ENCODE data around the gene ALG13.
A peak's percentile ranks its signal among the peaks of the same experiment; 100 is the strongest.

ALG13 gene

DNA sequence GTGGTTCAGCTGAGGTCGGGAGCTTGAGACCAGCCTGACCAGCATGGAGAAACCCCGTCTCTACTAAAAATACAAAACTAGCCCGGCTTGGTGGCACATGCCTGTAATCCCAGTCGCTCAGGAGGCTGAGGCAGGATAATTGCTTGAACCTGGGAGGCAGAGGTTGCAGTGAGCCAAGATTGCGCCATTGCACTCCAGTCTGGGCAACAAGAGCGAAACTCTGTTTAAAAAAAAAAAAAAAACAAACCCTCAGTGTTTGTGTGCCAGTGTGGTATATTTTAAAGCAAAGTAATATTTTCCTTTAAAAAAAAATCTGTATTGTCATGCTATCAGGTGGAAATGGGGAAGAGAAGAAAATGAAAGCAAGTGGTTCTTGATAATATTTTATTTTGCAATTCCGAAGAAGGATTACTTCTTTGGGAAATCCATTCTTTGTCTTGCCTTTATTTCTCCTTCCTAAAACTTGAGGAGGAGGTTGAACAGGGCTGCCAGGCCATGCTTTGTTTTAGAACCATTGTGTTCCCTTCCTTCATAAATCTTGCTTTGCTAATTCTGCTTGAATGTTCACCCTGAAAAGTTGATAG is 14.4 kb downstream of the ALG13 start:
- TF ChIP-seq, protein P1, sequence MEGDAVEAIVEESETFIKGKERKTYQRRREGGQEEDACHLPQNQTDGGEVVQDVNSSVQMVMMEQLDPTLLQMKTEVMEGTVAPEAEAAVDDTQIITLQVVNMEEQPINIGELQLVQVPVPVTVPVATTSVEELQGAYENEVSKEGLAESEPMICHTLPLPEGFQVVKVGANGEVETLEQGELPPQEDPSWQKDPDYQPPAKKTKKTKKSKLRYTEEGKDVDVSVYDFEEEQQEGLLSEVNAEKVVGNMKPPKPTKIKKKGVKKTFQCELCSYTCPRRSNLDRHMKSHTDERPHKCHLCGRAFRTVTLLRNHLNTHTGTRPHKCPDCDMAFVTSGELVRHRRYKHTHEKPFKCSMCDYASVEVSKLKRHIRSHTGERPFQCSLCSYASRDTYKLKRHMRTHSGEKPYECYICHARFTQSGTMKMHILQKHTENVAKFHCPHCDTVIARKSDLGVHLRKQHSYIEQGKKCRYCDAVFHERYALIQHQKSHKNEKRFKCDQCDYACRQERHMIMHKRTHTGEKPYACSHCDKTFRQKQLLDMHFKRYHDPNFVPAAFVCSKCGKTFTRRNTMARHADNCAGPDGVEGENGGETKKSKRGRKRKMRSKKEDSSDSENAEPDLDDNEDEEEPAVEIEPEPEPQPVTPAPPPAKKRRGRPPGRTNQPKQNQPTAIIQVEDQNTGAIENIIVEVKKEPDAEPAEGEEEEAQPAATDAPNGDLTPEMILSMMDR (IDR thresholded peaks at IDR 0.05; ENCODE audit: low read depth, low read length) = no peak
- H3K4me3 ChIP-seq (replicated peaks in 1 of 2; ENCODE audit: low read depth in 2 of 2, low read length in 2 of 2) = no peak overlapping the region
- DNase-seq (ENCODE audit: low read depth in 2 of 2) = no peak

DNA sequence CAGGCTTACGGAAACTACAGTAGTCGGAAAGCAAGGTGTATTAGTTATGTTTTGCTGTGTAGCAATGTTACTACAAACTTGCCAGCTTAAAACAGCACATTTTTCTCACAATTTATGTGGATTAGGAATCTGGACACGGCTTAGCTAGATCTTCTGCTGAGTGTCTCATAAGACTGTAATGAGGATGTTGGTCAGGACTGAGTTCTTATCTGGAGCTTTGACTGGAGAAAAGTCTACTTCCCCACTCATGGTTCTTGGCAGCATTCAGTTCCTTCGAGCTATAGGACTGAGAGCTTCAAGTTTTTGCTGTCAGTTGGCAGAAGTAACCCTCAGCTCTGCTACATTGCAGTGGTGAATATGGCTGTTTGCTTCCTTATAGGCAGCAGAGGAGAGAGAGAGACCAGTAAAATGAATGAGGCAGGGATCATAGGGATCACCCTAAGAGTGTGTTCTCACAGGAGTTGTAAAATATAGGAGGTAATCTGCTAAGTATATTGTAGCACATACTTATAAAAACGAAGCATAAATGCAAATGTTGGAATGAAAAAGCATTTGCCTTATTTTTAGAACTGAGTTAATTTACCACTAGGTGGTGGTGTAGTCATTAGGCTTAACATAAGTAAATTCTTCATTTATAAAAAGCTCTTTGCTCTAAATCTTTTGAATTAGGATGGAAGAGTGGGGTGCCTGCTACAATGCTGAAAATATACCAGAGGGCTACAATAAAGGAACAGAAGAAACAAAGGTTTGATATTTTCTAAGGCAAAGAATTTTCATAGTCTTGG is 38.6 kb downstream of the ALG13 start:
- TF ChIP-seq, protein P1 (IDR thresholded peaks at IDR 0.05; ENCODE audit: low read depth, low read length) = peak; percentile 2
- DNase-seq (ENCODE audit: low read depth in 2 of 2) = peak; percentile 5 to 31
- no peak overlapping the region for H3K4me3 ChIP-seq (replicated peaks in 1 of 2; ENCODE audit: low read depth in 2 of 2, low read length in 2 of 2)

DNA sequence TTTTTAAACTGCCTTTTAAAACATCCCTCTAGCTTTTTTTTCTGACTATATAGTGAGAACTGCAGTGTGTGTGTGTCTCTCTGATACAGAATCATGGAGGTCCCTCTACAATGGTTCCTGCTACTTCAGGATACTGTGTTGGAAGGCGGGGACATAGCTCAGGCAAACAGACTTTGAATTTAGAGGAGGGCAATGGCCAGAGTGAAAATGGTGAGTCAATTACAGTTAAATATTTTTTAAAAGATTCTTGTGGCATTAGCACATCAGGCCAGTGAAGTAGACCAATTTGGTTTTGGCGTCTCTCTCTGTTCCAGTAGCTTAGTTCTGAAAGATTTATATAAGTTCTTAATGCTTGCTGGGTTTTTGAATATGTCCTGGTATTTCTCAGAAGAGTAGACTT is 47.1 kb downstream of the ALG13 start:
- H3K4me3 ChIP-seq (replicated peaks in 1 of 2; ENCODE audit: low read depth in 2 of 2, low read length in 2 of 2) = no peak overlapping the region
- TF ChIP-seq, protein P1 (IDR thresholded peaks at IDR 0.05; ENCODE audit: low read depth, low read length) = no peak
- no peak for DNase-seq (ENCODE audit: low read depth in 2 of 2)

DNA sequence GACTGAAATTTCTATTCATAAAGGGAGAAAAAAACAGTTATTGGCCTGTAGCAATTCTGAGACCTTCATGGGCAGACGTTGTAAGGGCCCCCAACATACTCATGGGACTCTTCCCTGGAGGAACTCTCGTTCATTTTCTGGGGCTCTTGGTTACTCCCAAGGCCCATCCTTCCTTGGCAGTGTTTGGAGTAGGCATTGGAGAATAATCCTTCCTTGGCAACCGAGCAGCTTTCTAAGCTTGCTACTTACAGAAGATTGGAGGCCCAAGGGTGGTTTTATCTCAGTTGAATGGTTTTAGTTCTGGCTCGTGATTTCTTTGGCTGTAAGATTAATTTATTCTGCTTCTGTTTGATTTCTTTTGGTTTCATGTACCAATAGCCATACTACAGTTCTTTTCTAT is 50.4 kb downstream of the ALG13 start:
- DNase-seq (ENCODE audit: low read depth in 2 of 2) = no peak
- TF ChIP-seq, protein P1 (IDR thresholded peaks at IDR 0.05; ENCODE audit: low read depth, low read length) = no peak
- no peak overlapping the region for H3K4me3 ChIP-seq (replicated peaks in 1 of 2; ENCODE audit: low read depth in 2 of 2, low read length in 2 of 2)

DNA sequence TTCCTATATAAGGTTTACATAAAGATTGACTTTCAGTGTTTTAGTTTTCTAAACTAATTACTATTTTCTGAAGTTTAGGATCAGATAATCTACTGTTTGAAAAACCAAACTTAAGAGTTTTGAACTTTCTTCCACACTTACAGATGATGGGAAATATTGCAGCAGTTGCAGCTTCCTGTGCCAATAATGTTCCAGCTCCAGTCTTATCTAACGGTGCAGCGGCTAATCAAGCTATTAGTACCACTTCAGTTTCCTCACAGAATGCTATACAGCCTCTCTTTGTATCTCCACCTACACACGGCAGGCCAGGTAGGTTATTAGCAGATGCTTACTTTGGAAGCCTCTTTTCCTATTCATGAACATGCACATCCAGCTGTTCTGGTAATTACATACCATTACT is 55.6 kb downstream of the ALG13 start:
- DNase-seq (ENCODE audit: low read depth in 2 of 2) = no peak
- TF ChIP-seq, protein P1 (IDR thresholded peaks at IDR 0.05; ENCODE audit: low read depth, low read length) = no peak
- H3K4me3 ChIP-seq (replicated peaks in 1 of 2; ENCODE audit: low read depth in 2 of 2, low read length in 2 of 2) = no peak overlapping the region

DNA sequence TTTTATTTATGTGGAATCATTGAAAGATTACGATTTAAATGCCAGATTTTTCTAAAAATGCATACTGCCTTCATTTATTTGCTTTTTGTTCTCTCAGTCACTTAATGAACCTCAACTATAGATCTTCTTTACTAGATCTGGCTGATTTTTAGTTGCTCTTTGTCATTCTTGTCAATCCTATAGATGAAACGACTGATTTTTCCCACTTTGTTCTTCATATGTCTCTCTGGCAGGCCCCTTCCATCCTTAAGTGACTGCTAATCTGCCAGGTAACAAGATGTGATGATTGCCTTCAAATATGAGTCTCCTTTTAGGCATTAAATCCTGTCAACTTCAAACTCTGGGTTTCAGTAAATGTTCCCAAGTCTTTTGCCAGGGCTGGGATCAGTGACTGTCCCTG is 61.0 kb downstream of the ALG13 start:
- no peak for DNase-seq (ENCODE audit: low read depth in 2 of 2)
- H3K4me3 ChIP-seq (replicated peaks in 1 of 2; ENCODE audit: low read depth in 2 of 2, low read length in 2 of 2) = no peak overlapping the region
- TF ChIP-seq, protein P1 (IDR thresholded peaks at IDR 0.05; ENCODE audit: low read depth, low read length) = no peak

Measured in cardiac fibroblast (primary cell).